A549 (cell line): ENCODE data around the gene CCDC197. TPM values are rescaled to one million over a fixed set of nuclear protein-coding genes. Genes with fewer than 3 reads are reported as not detected.

Experiments used
- ATAC-seq, 2 experiments: fragments of 200-7000 bp in 1 of 2; fragments of >200 bp in 1 of 2; cut with Nextera tagmentation in 1 of 2; cut with Tn5 transposase in 1 of 2; 3 replicates each; pipeline versions ENCODE4 v1.8.0 to v1.9.1; 2018 to 2020; ENCODE audit warnings: mild to moderate bottlenecking in 1 of 2, moderate library complexity in 1 of 2
- CTCF ChIA-PET: fragments of 300-600 bp; sonication (Branson Sonifier 250); formaldehyde crosslinking; extraction: SDS; loops from one replicate; lab custom pipeline; 2021; ENCODE audit warnings: antibody characterized with exemption, inconsistent platforms; lab: Yijun Ruan, JAX
- POLR2A ChIA-PET: fragments of 350-600 bp; formaldehyde crosslinking; extraction: SDS; loops from one replicate; lab custom pipeline; 2021; ENCODE audit warnings: antibody characterized with exemption, inconsistent platforms; lab: Yijun Ruan, JAX
- DNase-seq, 2 experiments: peaks; one replicate each; pipeline versions ENCODE4 v3.0.0 to v3.0.0-alpha.2; 2011 to 2016; ENCODE audit warnings: low read depth in 1 of 2, low spot score in 1 of 2
- FAIRE-seq: peaks from 2 replicates; lab custom pipeline; 2011; peaks lifted over from hg19 to GRCh38; lab: Jason Lieb, UNC
- H3K27ac ChIP-seq, 2 experiments: fragments of >200 bp; sonication (Bioruptor Twin); formaldehyde crosslinking; 3 replicates each; pipeline ENCODE4 v1.5.1; 2016 to 2017
- H3K4me1 ChIP-seq: fragments of >200 bp; sonication (Bioruptor Twin); formaldehyde crosslinking; 3 replicates; pipeline ENCODE4 v1.6.1; 2016
- H3K4me2 ChIP-seq: fragments of >200 bp; sonication (Bioruptor Twin); formaldehyde crosslinking; 3 replicates; pipeline ENCODE4 v1.6.1; 2016
- H3K4me3 ChIP-seq: fragments of >200 bp; sonication (Bioruptor Twin); formaldehyde crosslinking; 3 replicates; pipeline ENCODE4 v1.5.1; 2016
- H3K9me3 ChIP-seq: fragments of >200 bp; sonication (Bioruptor Twin); formaldehyde crosslinking; 3 replicates; pipeline ENCODE4 v1.6.1; 2016
- BHLHE40 ChIP-seq: IDR thresholded peaks from 2 replicates; pipeline ENCODE4 v1.6.1; 2012; ENCODE audit warnings: low read depth, low read length, inconsistent platforms
- CEBPB ChIP-seq, 2 experiments: fragments of >200 bp in 1 of 2; sonication (Bioruptor Twin) in 1 of 2; formaldehyde crosslinking in 1 of 2; IDR thresholded peaks; 2 replicates each; pipeline ENCODE4 v1.6.1; 2012 to 2016
- CTCF ChIP-seq: fragments of >200 bp; sonication (Bioruptor Twin); formaldehyde crosslinking; IDR thresholded peaks from 3 replicates; pipeline ENCODE4 v1.5.1; 2016
- E2F6 ChIP-seq: IDR thresholded peaks from 2 replicates; pipeline ENCODE4 v1.6.1; 2012; ENCODE audit warnings: low read depth, borderline replicate concordance
- EHF ChIP-seq: fragments of 250-450 bp; sonication (Bioruptor Pico); IDR thresholded peaks from 2 replicates; pipeline ENCODE4 v1.5.0; 2020; ENCODE audit warnings: mild to moderate bottlenecking
- EHMT2 ChIP-seq: fragments of 200-600 bp; sonication (generic); IDR thresholded peaks from 2 replicates; pipeline ENCODE4 v1.6.1; 2016; ENCODE audit warnings: antibody characterized with exemption, low read depth, mild to moderate bottlenecking, moderate library complexity
- ESRRA ChIP-seq: fragments of 150-350 bp; IDR thresholded peaks from 2 replicates; pipeline ENCODE4 v1.6.1; 2014; ENCODE audit warnings: mild to moderate bottlenecking, low read length, borderline replicate concordance
- FOSB ChIP-seq: fragments of 250-450 bp; sonication (Bioruptor Pico); IDR thresholded peaks from 2 replicates; pipeline ENCODE4 v1.5.0; 2020; ENCODE audit warnings: mild to moderate bottlenecking, moderate library complexity
- HES2 ChIP-seq: fragments of >200 bp; sonication (Bioruptor Twin); formaldehyde crosslinking; IDR thresholded peaks from 2 replicates; pipeline ENCODE4 v1.6.1; 2016
- HOXA7 ChIP-seq: fragments of 250-450 bp; sonication (Bioruptor Pico); IDR thresholded peaks from 2 replicates; pipeline ENCODE4 v1.5.0; 2020; ENCODE audit warnings: mild to moderate bottlenecking, moderate library complexity
- KDM5A ChIP-seq: fragments of 200-600 bp; sonication (generic); IDR thresholded peaks from 2 replicates; pipeline ENCODE4 v1.6.1; 2016; ENCODE audit warnings: antibody characterized with exemption, mild to moderate bottlenecking
- NFE2L2 ChIP-seq: fragments of 150-350 bp; conservative IDR thresholded peaks from 2 replicates; pipeline ENCODE4 v1.6.1; 2014; ENCODE audit warnings: low read length
- NPAS2 ChIP-seq: fragments of 250-450 bp; sonication (Bioruptor Pico); IDR thresholded peaks from 2 replicates; pipeline ENCODE4 v1.8.0; 2022; ENCODE audit warnings: mild to moderate bottlenecking, moderate library complexity, borderline replicate concordance
- PBX3 ChIP-seq: IDR thresholded peaks from 2 replicates; pipeline ENCODE4 v1.6.1; 2012
- POLR2AphosphoS2 ChIP-seq: conservative IDR thresholded peaks from 2 replicates; pipeline ENCODE4 v1.6.1; 2012; ENCODE audit warnings: low read length, improper control_type of control experiment, inconsistent platforms
- RAD21 ChIP-seq, 2 experiments: fragments of >200 bp in 1 of 2; sonication (Bioruptor Twin) in 1 of 2; formaldehyde crosslinking in 1 of 2; IDR thresholded peaks in 1 of 2; conservative IDR thresholded peaks in 1 of 2; 2 replicates in 1 of 2; 3 replicates in 1 of 2; pipeline ENCODE4 v1.6.1; 2012 to 2018; ENCODE audit warnings: inconsistent platforms in 1 of 2
- RARB ChIP-seq: fragments of 250-450 bp; sonication (Bioruptor Pico); IDR thresholded peaks from 2 replicates; pipeline ENCODE4 v1.8.0; 2021; ENCODE audit warnings: mild to moderate bottlenecking, moderate library complexity
- RCOR1 ChIP-seq: fragments of 150-350 bp; IDR thresholded peaks from 2 replicates; pipeline ENCODE4 v1.6.1; 2014; ENCODE audit warnings: antibody characterized with exemption, low read length, low read depth
- RFX5 ChIP-seq: fragments of 450-650 bp; IDR thresholded peaks from 2 replicates; pipeline ENCODE4 v1.7.1; 2014; ENCODE audit warnings: antibody characterized with exemption, mild to moderate bottlenecking, moderate library complexity
- RNF2 ChIP-seq: fragments of 200-600 bp; sonication (generic); IDR thresholded peaks from 2 replicates; pipeline ENCODE4 v1.6.1; 2016; ENCODE audit warnings: low read depth, mild to moderate bottlenecking, antibody characterized with exemption, moderate library complexity, borderline replicate concordance
- SREBF2 ChIP-seq: fragments of 450-650 bp; IDR thresholded peaks from 2 replicates; pipeline ENCODE4 v1.6.1; 2014; ENCODE audit warnings: mild to moderate bottlenecking, moderate library complexity
- USF2 ChIP-seq: fragments of 450-650 bp; IDR thresholded peaks from 2 replicates; pipeline ENCODE4 v1.6.1; 2014; ENCODE audit warnings: antibody characterized with exemption
- ZC3H11A ChIP-seq: fragments of 450-650 bp; IDR thresholded peaks from 2 replicates; pipeline ENCODE4 v1.6.1; 2014; ENCODE audit warnings: antibody characterized with exemption, mild to moderate bottlenecking
- ZNF302 ChIP-seq: fragments of 250-450 bp; sonication (Bioruptor Pico); IDR thresholded peaks from 2 replicates; pipeline ENCODE4 v1.9.0; 2021; ENCODE audit warnings: inconsistent platforms, mild to moderate bottlenecking, moderate library complexity
- ZSCAN20 ChIP-seq: fragments of 250-450 bp; sonication (Bioruptor Pico); IDR thresholded peaks from 2 replicates; pipeline ENCODE4 v1.8.0; 2022; ENCODE audit warnings: mild to moderate bottlenecking, moderate library complexity
- WGBS: methylation state at CpG from one replicate; pipeline ENCODE4 v1.1.6; 2017; ENCODE audit errors: missing lambda C conversion rate; 5-methylcytosine and 5-hydroxymethylcytosine counted together
- polyA plus RNA-seq, 4 experiments: library from polyadenylated mRNA; depleted of rRNA in 3 of 4; stranded (reverse); fragments of >200 nt; fragmentation: RNase III in 1 of 4; extraction: RNeasy Plus Mini Kit Qiagen cat#74134 plus additional on column Dnase treatment in 1 of 4; gene quantifications; 2 replicates in 3 of 4; 3 replicates in 1 of 4; pipeline ENCODE4 v1.2.3, GENCODE V29; 2011 to 2017

The CCDC197 gene
- polyA plus RNA-seq, 2 of the 4 experiments (the other 2 are of a cell fraction) = not detected

GRCh38 chr14:94029671-94030203, 32.6 kb downstream of the CCDC197 start (continued):
- TF ChIP-seq NFE2L2 = no peak
- TF ChIP-seq RFX5 = no peak
- no peak for TF ChIP-seq ZC3H11A
- TF ChIP-seq RAD21 (conservative IDR thresholded peaks at IDR 0.05 in 1 of 2, IDR thresholded peaks at IDR 0.05 in 1 of 2) = no peak
- no peak for TF ChIP-seq ESRRA

- ChIA-PET CTCF (interaction anchor here (0.9 kb wide), 1 partner anchor 91 kb away, joined by 3 read pairs; no protein-coding TSS in a partner anchor), POLR2A (no interaction called here)
- TF ChIP-seq CTCF (no peak), E2F6 (no peak), EHF (CRISPR knock-in tag) (no peak), KDM5A (no peak), PBX3 (no peak), RFX5 (no peak), CEBPB (IDR thresholded peaks at IDR 0.05) (no peak), RAD21 (conservative IDR thresholded peaks at IDR 0.05 in 1 of 2, IDR thresholded peaks at IDR 0.05 in 1 of 2) (no peak), BHLHE40 (no peak), NPAS2 (CRISPR knock-in tag) (no peak), FOSB (CRISPR knock-in tag) (no peak), HOXA7 (CRISPR knock-in tag) (no peak), POLR2AphosphoS2 (no peak), ZNF302 (CRISPR knock-in tag) (no peak)
- peaks cover 7% of the 10 kb centered on the region; the same call in 1 of the 3 replicates for H3K9me3 ChIP-seq
- no peak overlapping the region for H3K27ac ChIP-seq
- no peak for DNase-seq
- peaks cover 10% of the 10 kb centered on the region; the same call in 2 of the 3 replicates for H3K4me1 ChIP-seq
- no peak for FAIRE-seq
- no peak for ATAC-seq
- 87% methylated on average over 14 of the region's 14 CpGs for WGBS
- H3K4me2 ChIP-seq = no peak overlapping the region
- no peak overlapping the region for H3K4me3 ChIP-seq
Measured at GRCh38 chr14:94030571-94030970, 33.5 kb downstream of the CCDC197 start.

GRCh38 chr14:94031161-94031882, 34.2 kb downstream of the CCDC197 start:
- Histone ChIP-seq H3K27ac (no peak overlapping the region), H3K4me2 (no peak overlapping the region), H3K4me1 (peaks cover 10% of the 10 kb centered on the region; the same call in 2 of the 3 replicates), H3K4me3 (no peak overlapping the region), H3K9me3 (peaks cover 7% of the 10 kb centered on the region; the same call in 1 of the 3 replicates)
- FAIRE-seq = no peak
- no peak for ATAC-seq
- DNase-seq = no peak
- POLR2A ChIA-PET = no interaction called here
- WGBS = 89% methylated on average over 8 of the region's 8 CpGs
- CTCF ChIA-PET = interaction anchor here (1.7 to 9.5 kb wide), 2 partner anchors 26 to 106 kb away, joined by 4 to 78 read pairs; no protein-coding TSS in a partner anchor
- TF ChIP-seq ZSCAN20 (CRISPR knock-in tag) = no peak
- no peak for TF ChIP-seq RCOR1
- TF ChIP-seq RARB (CRISPR knock-in tag) = no peak
- no peak for TF ChIP-seq HES2
- TF ChIP-seq RNF2 = no peak
- no peak for TF ChIP-seq USF2
- no peak for TF ChIP-seq SREBF2
- TF ChIP-seq EHMT2 = no peak
- no peak for TF ChIP-seq CTCF
- TF ChIP-seq PBX3 = no peak
- TF ChIP-seq ZC3H11A = no peak
